Measurements from ENCODE around the gene ANTXR2. TPM values are rescaled to one million over a fixed set of nuclear protein-coding genes. Genes with fewer than 3 reads are reported as not detected.
"Not testable (repeated sequence)": the region's sequence is repeated elsewhere in the genome, so short reads cannot be mapped to it uniquely, and the experiment has no call there.

ANTXR2 gene
- 16.8 TPM for total RNA-seq

DNA sequence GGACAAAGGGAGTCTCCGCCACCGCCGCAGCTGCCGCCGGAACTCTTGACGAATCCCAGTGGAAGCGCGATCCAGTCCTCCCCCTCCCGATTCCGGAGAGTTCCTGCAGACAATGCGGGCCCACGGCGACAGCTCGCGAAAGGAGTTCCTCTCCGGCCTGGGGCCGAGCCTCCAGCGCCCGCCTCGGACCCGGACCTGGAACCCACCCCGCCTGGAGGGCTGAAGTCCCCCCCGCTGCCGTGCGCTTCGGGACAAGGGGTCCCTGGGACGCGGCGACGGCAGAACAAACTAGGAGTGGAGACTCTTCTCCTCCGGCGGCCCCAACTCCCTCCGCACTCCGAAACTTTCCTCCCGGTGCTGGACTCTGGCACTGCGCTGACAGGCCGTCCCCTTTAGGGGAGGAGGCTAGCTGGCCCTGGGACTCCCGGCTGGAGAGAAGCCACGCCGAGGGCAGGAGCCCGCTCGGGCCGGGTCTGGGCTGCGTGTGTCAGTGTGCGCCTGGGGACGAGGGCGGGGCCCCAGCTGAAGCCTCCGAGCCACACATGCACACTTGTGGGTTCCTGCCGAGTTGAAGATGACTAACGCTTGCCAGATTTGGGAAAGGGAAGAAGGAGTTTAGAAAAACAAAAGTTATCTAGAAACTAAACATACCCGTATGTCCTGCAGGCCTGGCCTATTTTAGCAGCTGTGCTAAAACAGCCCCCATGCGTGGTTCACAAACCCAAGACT, at the start of gene ANTXR2:
ANTXR2 (minus strand) TSS at position 486 of the 729 bp plus-strand sequence. CDS start 669 bp downstream, outside the sequence.
- peaks cover 0 to 14% of the 10 kb centered on the region in 2 donors for H3K4me1 ChIP-seq
- TF ChIP-seq, protein P1, sequence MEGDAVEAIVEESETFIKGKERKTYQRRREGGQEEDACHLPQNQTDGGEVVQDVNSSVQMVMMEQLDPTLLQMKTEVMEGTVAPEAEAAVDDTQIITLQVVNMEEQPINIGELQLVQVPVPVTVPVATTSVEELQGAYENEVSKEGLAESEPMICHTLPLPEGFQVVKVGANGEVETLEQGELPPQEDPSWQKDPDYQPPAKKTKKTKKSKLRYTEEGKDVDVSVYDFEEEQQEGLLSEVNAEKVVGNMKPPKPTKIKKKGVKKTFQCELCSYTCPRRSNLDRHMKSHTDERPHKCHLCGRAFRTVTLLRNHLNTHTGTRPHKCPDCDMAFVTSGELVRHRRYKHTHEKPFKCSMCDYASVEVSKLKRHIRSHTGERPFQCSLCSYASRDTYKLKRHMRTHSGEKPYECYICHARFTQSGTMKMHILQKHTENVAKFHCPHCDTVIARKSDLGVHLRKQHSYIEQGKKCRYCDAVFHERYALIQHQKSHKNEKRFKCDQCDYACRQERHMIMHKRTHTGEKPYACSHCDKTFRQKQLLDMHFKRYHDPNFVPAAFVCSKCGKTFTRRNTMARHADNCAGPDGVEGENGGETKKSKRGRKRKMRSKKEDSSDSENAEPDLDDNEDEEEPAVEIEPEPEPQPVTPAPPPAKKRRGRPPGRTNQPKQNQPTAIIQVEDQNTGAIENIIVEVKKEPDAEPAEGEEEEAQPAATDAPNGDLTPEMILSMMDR (IDR thresholded peaks at IDR 0.05) = peak in 1 of 3 experiments; percentile 17

DNA sequence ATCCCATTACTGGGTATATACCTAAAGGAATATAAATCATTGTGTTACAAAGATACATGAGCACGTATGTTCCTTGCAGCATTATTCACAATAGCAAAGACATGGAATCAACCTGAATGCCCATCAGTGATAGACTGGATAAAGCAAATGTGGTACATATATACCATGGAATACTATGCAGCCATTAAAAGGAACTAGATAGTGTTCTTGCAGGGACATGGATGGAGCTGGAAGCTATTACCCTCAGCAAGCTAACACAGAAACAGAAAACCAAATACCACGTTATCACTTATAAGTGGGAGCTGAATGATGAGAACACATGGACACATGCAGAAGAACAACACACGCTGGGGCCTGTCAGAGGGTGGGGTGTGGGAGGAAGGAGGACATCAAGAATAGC, 48.8 kb upstream of the ANTXR2 start:
- H3K4me1 ChIP-seq; H3K27ac ChIP-seq; intact Hi-C loops (cut with DNase I); H3K9me3 ChIP-seq; H3K27me3 ChIP-seq; DNase-seq (ENCODE audit: low spot score in 2 of 2); H3K36me3 ChIP-seq; H3K4me3 ChIP-seq: not testable (repeated sequence)

More for the DNA sequence above, at the start of gene ANTXR2:
- DNase-seq (ENCODE audit: low spot score in 2 of 2) = peak; percentile 71 to 96
- peak within 1 kb of the TSS; percentile 79 to 89 for H3K4me3 ChIP-seq
- H3K36me3 ChIP-seq = peaks cover 0 to 4% of the 10 kb centered on the region in 2 donors
- H3K9me3 ChIP-seq = no peaks in the 10 kb centered on the region
- H3K27ac ChIP-seq = peak within 1 kb of the TSS; percentile 83 to 91
- H3K27me3 ChIP-seq = no peaks in the 10 kb centered on the region
- intact Hi-C loops (cut with DNase I) = loop anchor here (5.0 to 10.0 kb wide), 4 partner anchors 109 to 1136 kb away; partner anchors contain the start of gene PAQR3

DNA sequence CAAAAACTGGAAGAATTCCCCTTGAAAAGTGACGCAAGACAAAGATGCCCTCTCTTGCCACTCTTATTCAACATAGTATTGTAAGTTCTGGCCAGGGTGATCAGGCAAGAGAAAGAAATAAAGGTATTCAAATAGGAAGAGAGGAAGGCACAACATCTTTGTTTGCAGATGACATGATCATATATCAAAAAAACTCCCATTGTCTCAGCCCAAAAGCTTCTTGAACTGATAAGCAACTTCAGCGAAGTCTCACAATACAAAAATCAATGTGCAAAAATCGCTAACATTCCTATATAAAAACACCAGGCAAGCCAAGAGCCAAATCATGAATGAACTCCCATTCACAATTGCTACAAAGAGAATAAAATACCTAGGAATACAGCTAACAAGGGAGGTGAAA, 46.6 kb upstream of the ANTXR2 start:
- H3K36me3 ChIP-seq; H3K27ac ChIP-seq; H3K27me3 ChIP-seq; DNase-seq (ENCODE audit: low spot score in 2 of 2); intact Hi-C loops (cut with DNase I); H3K9me3 ChIP-seq; H3K4me1 ChIP-seq; H3K4me3 ChIP-seq: not testable (repeated sequence)

DNA sequence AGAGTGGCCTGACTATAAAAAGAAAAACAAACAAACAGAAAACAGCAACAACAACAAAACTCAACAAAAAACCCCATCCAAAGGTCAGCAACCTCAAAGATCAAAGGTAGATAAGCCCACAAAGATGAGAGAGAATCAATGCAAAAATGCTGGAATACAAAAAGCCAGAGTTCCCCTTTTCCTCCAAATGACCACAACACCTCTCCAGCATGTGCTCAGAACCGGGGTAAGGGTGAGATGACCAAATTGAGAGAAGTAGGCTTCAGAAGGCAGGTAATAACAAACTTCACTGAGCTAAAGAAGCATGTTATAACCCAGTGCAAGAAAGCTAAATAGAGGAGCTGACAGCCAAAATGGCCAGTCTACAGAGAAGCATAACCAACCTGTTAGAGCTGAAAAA, 43.5 kb upstream of the ANTXR2 start:
- Histone ChIP-seq H3K27me3 (no peaks in the 10 kb centered on the region), H3K4me3 (no peak overlapping the region)

DNA sequence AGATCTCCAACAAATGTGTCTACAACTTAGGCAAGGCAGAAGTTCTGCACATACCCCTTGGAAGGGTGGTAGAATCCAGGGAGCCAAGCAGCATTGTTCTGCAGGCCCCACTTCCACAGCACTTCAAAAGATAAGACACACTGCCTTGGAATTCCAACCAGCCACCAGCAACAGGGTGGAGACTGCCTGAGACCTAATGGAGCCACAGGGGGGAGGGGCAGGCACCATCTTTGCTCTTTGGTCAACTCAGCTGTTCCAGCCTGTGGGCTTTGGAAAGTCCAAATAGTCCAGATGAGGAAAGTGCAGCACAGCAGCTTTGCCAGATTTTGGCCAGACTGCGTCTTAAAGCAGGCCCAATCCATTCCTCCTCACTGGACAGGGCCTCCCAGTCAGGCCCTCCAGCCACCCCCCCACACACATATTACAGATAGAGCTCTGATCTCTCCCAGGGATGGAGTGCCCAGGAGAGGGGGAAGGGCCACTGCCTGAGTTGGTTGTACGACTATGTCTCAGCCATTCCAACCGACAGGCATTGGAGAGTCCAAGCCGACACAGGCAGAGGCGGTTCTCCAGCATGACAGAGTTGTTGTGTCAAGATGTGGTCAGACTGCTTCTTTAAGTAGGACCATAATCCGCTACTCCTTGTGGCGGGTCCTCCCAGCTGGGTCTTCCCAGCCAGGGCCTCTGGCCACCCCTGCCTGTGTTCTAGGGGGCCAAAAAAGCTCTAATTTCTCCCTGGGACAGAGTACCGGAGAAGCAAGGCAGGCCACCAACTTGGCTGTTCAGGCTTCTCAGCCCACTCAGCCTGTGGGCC, 42.5 kb upstream of the ANTXR2 start:
- no peak for DNase-seq (ENCODE audit: low spot score in 2 of 2)
- no peaks in the 10 kb centered on the region for H3K4me1 ChIP-seq
- no peak overlapping the region for H3K4me3 ChIP-seq
- no peaks in the 10 kb centered on the region for H3K27me3 ChIP-seq
- TF ChIP-seq, protein P1 (IDR thresholded peaks at IDR 0.05) = no peak
- intact Hi-C loops (cut with DNase I) = no loop called here
- H3K27ac ChIP-seq = no peak overlapping the region
- H3K36me3 ChIP-seq = no peaks in the 10 kb centered on the region
- H3K9me3 ChIP-seq = peaks cover 0 to 6% of the 10 kb centered on the region in 2 donors

More for the DNA sequence above, 43.5 kb upstream of the ANTXR2 start:
- intact Hi-C loops (cut with DNase I) = no loop called here
- DNase-seq (ENCODE audit: low spot score in 2 of 2) = no peak
- Histone ChIP-seq H3K4me1 (no peaks in the 10 kb centered on the region), H3K36me3 (no peaks in the 10 kb centered on the region), H3K27ac (no peak overlapping the region), H3K9me3 (peaks cover 0 to 6% of the 10 kb centered on the region in 2 donors)
- TF ChIP-seq, protein P1 (IDR thresholded peaks at IDR 0.05) = no peak

DNA sequence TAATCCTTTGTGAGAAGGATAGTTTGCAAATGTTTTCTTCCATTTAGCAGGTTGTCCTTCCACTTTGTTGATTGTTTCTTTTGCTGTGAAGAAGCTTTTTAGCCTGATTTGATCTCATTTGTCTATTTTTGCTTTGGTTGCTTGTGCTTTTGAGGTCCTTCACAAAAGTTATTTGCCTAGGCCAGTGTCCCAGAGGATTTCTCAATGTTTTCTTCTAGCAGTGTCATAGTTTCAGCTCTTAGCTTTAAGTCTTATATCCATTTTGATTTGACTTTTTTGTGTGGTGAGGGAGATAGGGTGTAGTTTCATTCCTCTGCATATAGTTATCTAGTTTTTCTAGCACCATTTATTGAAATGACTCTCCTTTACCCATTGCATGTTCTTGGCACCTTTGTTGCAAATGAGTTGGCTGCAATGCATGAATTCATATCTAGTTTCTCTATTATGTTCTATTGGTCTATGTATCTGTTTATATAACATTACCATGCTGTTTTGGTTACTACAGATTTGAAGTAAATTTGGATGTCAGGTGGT, 41.8 kb upstream of the ANTXR2 start:
- TF ChIP-seq, protein P1 (IDR thresholded peaks at IDR 0.05) = no peak
- Histone ChIP-seq H3K4me3 (no peak overlapping the region), H3K27me3 (no peaks in the 10 kb centered on the region), H3K9me3 (peaks cover 0 to 6% of the 10 kb centered on the region in 2 donors), H3K27ac (no peak overlapping the region), H3K4me1 (no peaks in the 10 kb centered on the region), H3K36me3 (no peaks in the 10 kb centered on the region)
- intact Hi-C loops (cut with DNase I) = no loop called here
- no peak for DNase-seq (ENCODE audit: low spot score in 2 of 2)

All from ascending aorta (tissue), 2 donors.